ENCODE measurements around the gene NOL4L.

The NOL4L gene

GRCh38 chr20:32527447-32528055 lies 57.6 kb downstream of the NOL4L start:
- Histone ChIP-seq H3K79me2 (ENCODE audit: control insufficient read depth, insufficient read depth, low read length, unreplicated experiment) (no peaks in the 10 kb centered on the region), H2AFZ (ENCODE audit: low read length, unreplicated experiment) (no peak overlapping the region), H3K36me3 (ENCODE audit: insufficient read depth, low read length) (no peaks in the 10 kb centered on the region), H3K4me1 (ENCODE audit: control insufficient read depth, insufficient read depth, low read length, unreplicated experiment) (no peaks in the 10 kb centered on the region), H3K4me3 (ENCODE audit: low read depth, low read length) (no peak overlapping the region), H3K27ac (ENCODE audit: low read depth, low read length) (no peak overlapping the region), H3K27me3 (ENCODE audit: insufficient read depth, low read length) (no peaks in the 10 kb centered on the region)

- H3K79me2 ChIP-seq (ENCODE audit: control insufficient read depth, insufficient read depth, low read length, unreplicated experiment) = no peaks in the 10 kb centered on the region
- no peak overlapping the region for H3K27ac ChIP-seq (ENCODE audit: low read depth, low read length)
- no peaks in the 10 kb centered on the region for H3K27me3 ChIP-seq (ENCODE audit: insufficient read depth, low read length)
- H3K36me3 ChIP-seq (ENCODE audit: insufficient read depth, low read length) = no peaks in the 10 kb centered on the region
- no peak overlapping the region for H2AFZ ChIP-seq (ENCODE audit: low read length, unreplicated experiment)
- no peak overlapping the region for H3K4me3 ChIP-seq (ENCODE audit: low read depth, low read length)
- no peaks in the 10 kb centered on the region for H3K4me1 ChIP-seq (ENCODE audit: control insufficient read depth, insufficient read depth, low read length, unreplicated experiment)
These were observed 58.1 kb downstream of the NOL4L start for GRCh38 chr20:32527052-32527446.

- no peaks in the 10 kb centered on the region for H3K27me3 ChIP-seq (ENCODE audit: insufficient read depth, low read length)
- no peak overlapping the region for H3K4me3 ChIP-seq (ENCODE audit: low read depth, low read length)
- H3K4me1 ChIP-seq (ENCODE audit: control insufficient read depth, insufficient read depth, low read length, unreplicated experiment) = no peaks in the 10 kb centered on the region
- no peaks in the 10 kb centered on the region for H3K36me3 ChIP-seq (ENCODE audit: insufficient read depth, low read length)
- H2AFZ ChIP-seq (ENCODE audit: low read length, unreplicated experiment) = no peak overlapping the region
- H3K27ac ChIP-seq (ENCODE audit: low read depth, low read length) = no peak overlapping the region
- no peaks in the 10 kb centered on the region for H3K79me2 ChIP-seq (ENCODE audit: control insufficient read depth, insufficient read depth, low read length, unreplicated experiment)
These were observed 58.6 kb downstream of the NOL4L start for GRCh38 chr20:32526541-32526940.

- Histone ChIP-seq H3K79me2 (ENCODE audit: control insufficient read depth, insufficient read depth, low read length, unreplicated experiment) (no peaks in the 10 kb centered on the region), H3K4me3 (ENCODE audit: low read depth, low read length) (no peak overlapping the region), H3K4me1 (ENCODE audit: control insufficient read depth, insufficient read depth, low read length, unreplicated experiment) (no peaks in the 10 kb centered on the region), H3K36me3 (ENCODE audit: insufficient read depth, low read length) (no peaks in the 10 kb centered on the region), H2AFZ (ENCODE audit: low read length, unreplicated experiment) (no peak overlapping the region), H3K27me3 (ENCODE audit: insufficient read depth, low read length) (no peaks in the 10 kb centered on the region), H3K27ac (ENCODE audit: low read depth, low read length) (no peak overlapping the region)
These were observed 59.0 kb downstream of the NOL4L start for GRCh38 chr20:32526125-32526524.

- no peak overlapping the region for H3K27ac ChIP-seq (ENCODE audit: low read depth, low read length)
- no peak overlapping the region for H3K4me3 ChIP-seq (ENCODE audit: low read depth, low read length)
- H2AFZ ChIP-seq (ENCODE audit: low read length, unreplicated experiment) = no peak overlapping the region
- no peaks in the 10 kb centered on the region for H3K36me3 ChIP-seq (ENCODE audit: insufficient read depth, low read length)
- no peaks in the 10 kb centered on the region for H3K27me3 ChIP-seq (ENCODE audit: insufficient read depth, low read length)
- no peaks in the 10 kb centered on the region for H3K4me1 ChIP-seq (ENCODE audit: control insufficient read depth, insufficient read depth, low read length, unreplicated experiment)
- no peaks in the 10 kb centered on the region for H3K79me2 ChIP-seq (ENCODE audit: control insufficient read depth, insufficient read depth, low read length, unreplicated experiment)
These were observed 60.2 kb downstream of the NOL4L start for GRCh38 chr20:32524829-32525501.

- no peaks in the 10 kb centered on the region for H3K27me3 ChIP-seq (ENCODE audit: insufficient read depth, low read length)
These were observed 61.4 kb downstream of the NOL4L start for GRCh38 chr20:32523613-32524213.

GRCh38 chr20:32522776-32523612 lies 62.1 kb downstream of the NOL4L start:
- H3K27ac ChIP-seq (ENCODE audit: low read depth, low read length) = no peak overlapping the region
- H2AFZ ChIP-seq (ENCODE audit: low read length, unreplicated experiment) = no peak overlapping the region
- H3K36me3 ChIP-seq (ENCODE audit: insufficient read depth, low read length) = no peaks in the 10 kb centered on the region
- no peaks in the 10 kb centered on the region for H3K4me1 ChIP-seq (ENCODE audit: control insufficient read depth, insufficient read depth, low read length, unreplicated experiment)
- no peaks in the 10 kb centered on the region for H3K79me2 ChIP-seq (ENCODE audit: control insufficient read depth, insufficient read depth, low read length, unreplicated experiment)
- H3K4me3 ChIP-seq (ENCODE audit: low read depth, low read length) = no peak overlapping the region
- no peaks in the 10 kb centered on the region for H3K27me3 ChIP-seq (ENCODE audit: insufficient read depth, low read length)

More at GRCh38 chr20:32523613-32524213, 61.4 kb downstream of the NOL4L start:
- Histone ChIP-seq H2AFZ (ENCODE audit: low read length, unreplicated experiment) (no peak overlapping the region), H3K36me3 (ENCODE audit: insufficient read depth, low read length) (no peaks in the 10 kb centered on the region), H3K27ac (ENCODE audit: low read depth, low read length) (no peak overlapping the region), H3K4me1 (ENCODE audit: control insufficient read depth, insufficient read depth, low read length, unreplicated experiment) (no peaks in the 10 kb centered on the region), H3K4me3 (ENCODE audit: low read depth, low read length) (no peak overlapping the region), H3K79me2 (ENCODE audit: control insufficient read depth, insufficient read depth, low read length, unreplicated experiment) (no peaks in the 10 kb centered on the region)

GRCh38 chr20:32522526-32522775 lies 62.7 kb downstream of the NOL4L start:
- Histone ChIP-seq H3K79me2 (ENCODE audit: control insufficient read depth, insufficient read depth, low read length, unreplicated experiment) (no peaks in the 10 kb centered on the region), H3K27ac (ENCODE audit: low read depth, low read length) (no peak overlapping the region), H3K27me3 (ENCODE audit: insufficient read depth, low read length) (no peaks in the 10 kb centered on the region), H3K4me1 (ENCODE audit: control insufficient read depth, insufficient read depth, low read length, unreplicated experiment) (no peaks in the 10 kb centered on the region), H3K4me3 (ENCODE audit: low read depth, low read length) (no peak overlapping the region), H2AFZ (ENCODE audit: low read length, unreplicated experiment) (no peak overlapping the region), H3K36me3 (ENCODE audit: insufficient read depth, low read length) (no peaks in the 10 kb centered on the region)

GRCh38 chr20:32521780-32522525 lies 63.2 kb downstream of the NOL4L start:
- Histone ChIP-seq H3K27ac (ENCODE audit: low read depth, low read length) (no peak overlapping the region), H3K4me1 (ENCODE audit: control insufficient read depth, insufficient read depth, low read length, unreplicated experiment) (no peaks in the 10 kb centered on the region), H2AFZ (ENCODE audit: low read length, unreplicated experiment) (no peak overlapping the region)

GRCh38 chr20:32520927-32521203 lies 64.3 kb downstream of the NOL4L start:
- Histone ChIP-seq H3K27ac (ENCODE audit: low read depth, low read length) (no peak overlapping the region), H3K36me3 (ENCODE audit: insufficient read depth, low read length) (no peaks in the 10 kb centered on the region), H3K4me1 (ENCODE audit: control insufficient read depth, insufficient read depth, low read length, unreplicated experiment) (no peaks in the 10 kb centered on the region), H3K27me3 (ENCODE audit: insufficient read depth, low read length) (no peaks in the 10 kb centered on the region), H2AFZ (ENCODE audit: low read length, unreplicated experiment) (no peak overlapping the region), H3K4me3 (ENCODE audit: low read depth, low read length) (no peak overlapping the region), H3K79me2 (ENCODE audit: control insufficient read depth, insufficient read depth, low read length, unreplicated experiment) (no peaks in the 10 kb centered on the region)

More at GRCh38 chr20:32521780-32522525, 63.2 kb downstream of the NOL4L start:
- H3K27me3 ChIP-seq (ENCODE audit: insufficient read depth, low read length) = no peaks in the 10 kb centered on the region
- H3K36me3 ChIP-seq (ENCODE audit: insufficient read depth, low read length) = no peaks in the 10 kb centered on the region
- no peak overlapping the region for H3K4me3 ChIP-seq (ENCODE audit: low read depth, low read length)
- no peaks in the 10 kb centered on the region for H3K79me2 ChIP-seq (ENCODE audit: control insufficient read depth, insufficient read depth, low read length, unreplicated experiment)

Measured in ACC112 (cell line).